ENCODE data around the gene FCN1. TPM values are rescaled to one million over a fixed set of nuclear protein-coding genes. Genes with fewer than 3 reads are reported as not detected.
A peak's percentile ranks its signal among the peaks of the same experiment; 100 is the strongest.

Gene FCN1
- total and polyA plus RNA-seq, 10 of the 15 experiments (the other 5 are each of a cell fraction or from before 2014, with no cell fraction given), result 0.08 TPM; not detected in 9

- no peak for TF ChIP-seq CEBPZ (IDR thresholded peaks at IDR 0.05; ENCODE audit: low read depth, low read length)
- no peak for TF ChIP-seq MEF2B (IDR thresholded peaks at IDR 0.05; ENCODE audit: partially characterized antibody, poor library complexity, severe bottlenecking)
- TF ChIP-seq RAD21 (IDR thresholded peaks at IDR 0.05; ENCODE audit: insufficient read depth, low read depth, low read length), result no peak
- no peak for TF ChIP-seq ZNF217 (IDR thresholded peaks at IDR 0.05)
- no peak for TF ChIP-seq MXI1 (IDR thresholded peaks at IDR 0.05; ENCODE audit: low read depth, low read length)
- TF ChIP-seq, protein P1, sequence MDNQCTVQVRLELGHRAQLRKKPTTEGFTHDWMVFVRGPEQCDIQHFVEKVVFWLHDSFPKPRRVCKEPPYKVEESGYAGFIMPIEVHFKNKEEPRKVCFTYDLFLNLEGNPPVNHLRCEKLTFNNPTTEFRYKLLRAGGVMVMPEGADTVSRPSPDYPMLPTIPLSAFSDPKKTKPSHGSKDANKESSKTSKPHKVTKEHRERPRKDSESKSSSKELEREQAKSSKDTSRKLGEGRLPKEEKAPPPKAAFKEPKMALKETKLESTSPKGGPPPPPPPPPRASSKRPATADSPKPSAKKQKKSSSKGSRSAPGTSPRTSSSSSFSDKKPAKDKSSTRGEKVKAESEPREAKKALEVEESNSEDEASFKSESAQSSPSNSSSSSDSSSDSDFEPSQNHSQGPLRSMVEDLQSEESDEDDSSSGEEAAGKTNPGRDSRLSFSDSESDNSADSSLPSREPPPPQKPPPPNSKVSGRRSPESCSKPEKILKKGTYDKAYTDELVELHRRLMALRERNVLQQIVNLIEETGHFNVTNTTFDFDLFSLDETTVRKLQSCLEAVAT (IDR thresholded peaks at IDR 0.05), result no peak
- TF ChIP-seq MTA2 (IDR thresholded peaks at IDR 0.05; ENCODE audit: low read depth), result no peak
- TF ChIP-seq PRDM15 (CRISPR knock-in tag; IDR thresholded peaks at IDR 0.05), result no peak
- TF ChIP-seq EED (IDR thresholded peaks at IDR 0.05; ENCODE audit: low read depth), result peak; percentile 48
- TF ChIP-seq RAD51 (IDR thresholded peaks at IDR 0.05), result no peak
- TF ChIP-seq RCOR1 (conservative IDR thresholded peaks at IDR 0.05; ENCODE audit: low read depth, low read length), result no peak
- no peak for TF ChIP-seq SREBF2 (IDR thresholded peaks at IDR 0.05; ENCODE audit: low read length)
- no peak for TF ChIP-seq PAX8 (IDR thresholded peaks at IDR 0.05)
- peak; percentile 44 for TF ChIP-seq SPI1 (IDR thresholded peaks at IDR 0.05; ENCODE audit: borderline replicate concordance, insufficient read depth, low read depth, low read length)
- no peak for TF ChIP-seq SIX5 (IDR thresholded peaks at IDR 0.05; ENCODE audit: low read depth, low read length, severe bottlenecking)
These were observed 11.8 kb upstream of the FCN1 start (continued) for GRCh38 chr9:134929193-134930158.

All from GM12878 (cell line).